Uterus (tissue), 2 donors: Measurements from ENCODE around the gene FMNL2.
A peak's percentile ranks its signal among the peaks of the same experiment; 100 is the strongest.

Experiments used
- POLR2A ChIP-seq, 2 donors: fragments of 450-650 bp; IDR thresholded peaks; one replicate each; pipeline ENCODE4 v1.6.1; 2016; ENCODE audit warnings: antibody characterized with exemption in 2 of 2, mild to moderate bottlenecking in 1 of 2, moderate library complexity in 1 of 2
- TF ChIP-seq, protein P1 (sequence below), 4 experiments: fragments of 200-600 bp in 2 of 4; fragments of 450-650 bp in 2 of 4; sonication (generic) in 2 of 4; IDR thresholded peaks; one replicate each; pipeline ENCODE4 v1.5.1; 2016 to 2019; ENCODE audit warnings: antibody characterized with exemption in 4 of 4, mild to moderate bottlenecking in 2 of 4, moderate library complexity in 1 of 4

DNA sequence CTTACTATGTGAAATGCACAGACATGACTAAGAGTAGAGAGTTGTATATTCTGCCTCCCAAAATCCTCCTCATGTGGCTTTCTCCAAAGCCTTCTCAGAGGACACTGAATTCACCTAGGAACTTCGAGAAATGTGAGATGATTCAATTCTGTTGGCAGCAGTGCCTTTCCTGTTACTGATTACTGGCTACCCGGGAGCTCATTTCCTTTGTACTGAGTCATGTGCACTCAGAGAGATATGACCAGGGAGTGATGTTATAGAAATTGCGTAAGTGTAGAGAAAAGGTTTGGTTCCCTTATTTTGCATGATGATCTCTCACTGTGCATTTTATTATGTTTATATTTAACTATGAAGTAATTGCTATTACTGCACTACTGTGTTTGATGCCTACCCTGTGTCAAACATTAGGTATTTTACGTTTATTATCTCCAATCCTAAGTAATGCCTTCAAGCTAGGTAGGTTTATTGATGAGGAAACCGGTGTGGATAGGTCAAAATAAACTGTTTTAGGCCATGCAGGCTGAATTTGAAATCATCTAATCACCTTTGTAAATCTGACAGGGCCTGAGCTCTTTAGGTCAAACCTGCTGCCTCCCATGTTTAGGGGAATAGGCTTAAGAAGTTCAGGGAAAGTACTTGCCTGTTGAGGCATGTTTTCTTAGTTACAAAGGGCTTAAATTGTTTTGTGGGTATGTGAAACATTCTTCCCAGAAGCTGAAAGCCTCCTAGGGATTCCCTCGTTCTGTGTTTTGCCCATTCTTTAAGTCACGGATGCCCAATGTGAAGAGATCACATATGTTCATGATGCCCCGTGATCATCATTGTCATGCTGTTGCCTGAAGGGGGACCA is 86.8 kb downstream of the FMNL2 start:
- TF ChIP-seq, protein P1, sequence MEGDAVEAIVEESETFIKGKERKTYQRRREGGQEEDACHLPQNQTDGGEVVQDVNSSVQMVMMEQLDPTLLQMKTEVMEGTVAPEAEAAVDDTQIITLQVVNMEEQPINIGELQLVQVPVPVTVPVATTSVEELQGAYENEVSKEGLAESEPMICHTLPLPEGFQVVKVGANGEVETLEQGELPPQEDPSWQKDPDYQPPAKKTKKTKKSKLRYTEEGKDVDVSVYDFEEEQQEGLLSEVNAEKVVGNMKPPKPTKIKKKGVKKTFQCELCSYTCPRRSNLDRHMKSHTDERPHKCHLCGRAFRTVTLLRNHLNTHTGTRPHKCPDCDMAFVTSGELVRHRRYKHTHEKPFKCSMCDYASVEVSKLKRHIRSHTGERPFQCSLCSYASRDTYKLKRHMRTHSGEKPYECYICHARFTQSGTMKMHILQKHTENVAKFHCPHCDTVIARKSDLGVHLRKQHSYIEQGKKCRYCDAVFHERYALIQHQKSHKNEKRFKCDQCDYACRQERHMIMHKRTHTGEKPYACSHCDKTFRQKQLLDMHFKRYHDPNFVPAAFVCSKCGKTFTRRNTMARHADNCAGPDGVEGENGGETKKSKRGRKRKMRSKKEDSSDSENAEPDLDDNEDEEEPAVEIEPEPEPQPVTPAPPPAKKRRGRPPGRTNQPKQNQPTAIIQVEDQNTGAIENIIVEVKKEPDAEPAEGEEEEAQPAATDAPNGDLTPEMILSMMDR (IDR thresholded peaks at IDR 0.05) = no peak
- TF ChIP-seq POLR2A (IDR thresholded peaks at IDR 0.05) = peak in 1 of 2 donors; percentile 13
